HepG2 (cell line): ENCODE data around the gene ARID1A.

Source experiments
- BCL3 ChIP-seq: sonication (generic); formaldehyde crosslinking; IDR thresholded peaks from 2 replicates; pipeline ENCODE4 v1.5.1; 2020; ENCODE audit warnings: mild to moderate bottlenecking, missing genetic modification reagents, moderate library complexity
- CREB1 ChIP-seq, 2 experiments: fragments of 450-650 bp in 1 of 2; IDR thresholded peaks; 2 replicates each; pipeline ENCODE4 v1.6.1; 2016 to 2017; ENCODE audit warnings: control low read depth in 1 of 2, mild to moderate bottlenecking in 1 of 2, missing compliant biosample characterization in 1 of 2, missing genetic modification characterization in 1 of 2
- FOXA1 ChIP-seq, 2 experiments: fragments of 450-650 bp in 1 of 2; sonication (generic) in 1 of 2; formaldehyde crosslinking in 1 of 2; IDR thresholded peaks; 2 replicates each; pipeline versions ENCODE4 v1.4.0 to v1.6.1; 2016 to 2020; ENCODE audit warnings: missing genetic modification reagents in 1 of 2
- MIER2 ChIP-seq: IDR thresholded peaks from 2 replicates; pipeline ENCODE4 v1.6.1; 2016; ENCODE audit warnings: missing biosample characterization, missing genetic modification reagents
- POLR2A ChIP-seq, 2 experiments: IDR thresholded peaks; 2 replicates each; pipeline ENCODE4 v1.6.1; 2011; ENCODE audit warnings: low read depth in 2 of 2, low read length in 2 of 2, mild to moderate bottlenecking in 1 of 2, moderate library complexity in 1 of 2; ENCODE audit not compliant: insufficient read depth in 1 of 2
- RARG ChIP-seq: sonication (generic); formaldehyde crosslinking; IDR thresholded peaks from 2 replicates; pipeline ENCODE4 v1.4.0; 2020; ENCODE audit warnings: low read depth, mild to moderate bottlenecking, missing genetic modification reagents
- RFX5 ChIP-seq: IDR thresholded peaks from 2 replicates; pipeline ENCODE4 v1.6.1; 2011; ENCODE audit warnings: low read depth, low read length, improper control_type of control experiment
- SIN3A ChIP-seq: IDR thresholded peaks from 2 replicates; pipeline ENCODE4 v1.6.1; 2011; ENCODE audit warnings: low read depth, mild to moderate bottlenecking, control low read depth, low read length, borderline replicate concordance
- TAF1 ChIP-seq: sonication (generic); formaldehyde crosslinking; IDR thresholded peaks from 2 replicates; pipeline ENCODE4 v1.4.0; 2020; ENCODE audit warnings: missing genetic modification reagents
- TGIF2 ChIP-seq: IDR thresholded peaks from 2 replicates; pipeline ENCODE4 v1.6.1; 2016; ENCODE audit warnings: control low read depth, missing compliant biosample characterization
- ZNF563 ChIP-seq: sonication (generic); formaldehyde crosslinking; IDR thresholded peaks from 2 replicates; pipeline ENCODE4 v1.8.0; 2022; ENCODE audit warnings: mild to moderate bottlenecking, moderate library complexity, missing genetic modification reagents
- TF ChIP-seq, protein P1 (sequence below): sonication (generic); formaldehyde crosslinking; IDR thresholded peaks from 2 replicates; pipeline ENCODE4 v1.5.1; 2020; ENCODE audit warnings: missing genetic modification reagents, mild to moderate bottlenecking, borderline replicate concordance
- TF ChIP-seq, protein P2 (sequence below): sonication (generic); formaldehyde crosslinking; IDR thresholded peaks from 2 replicates; pipeline ENCODE4 v1.8.1; 2023; ENCODE audit warnings: missing genetic modification reagents, inconsistent platforms, borderline replicate concordance
- TF ChIP-seq, protein P3 (sequence below): sonication (generic); formaldehyde crosslinking; IDR thresholded peaks from 2 replicates; pipeline ENCODE4 v1.9.0; 2021; ENCODE audit warnings: missing genetic modification reagents, mild to moderate bottlenecking, borderline replicate concordance

GRCh38 chr1:26733392-26733791, 37.6 kb downstream of the ARID1A start:
- no peak for TF ChIP-seq TGIF2 (CRISPR knock-in tag)
- TF ChIP-seq BCL3 (CRISPR knock-in tag): no peak
- no peak for TF ChIP-seq FOXA1 (IDR thresholded peaks at IDR 0.05)
- no peak for TF ChIP-seq FOXA1 (CRISPR knock-in tag; IDR thresholded peaks at IDR 0.05)
- no peak for TF ChIP-seq MIER2 (CRISPR knock-in tag)
- no peak for TF ChIP-seq TAF1 (CRISPR knock-in tag)
- TF ChIP-seq RARG (CRISPR knock-in tag): no peak
- TF ChIP-seq SIN3A: no peak
- no peak for TF ChIP-seq ZNF563
- TF ChIP-seq, protein P1, sequence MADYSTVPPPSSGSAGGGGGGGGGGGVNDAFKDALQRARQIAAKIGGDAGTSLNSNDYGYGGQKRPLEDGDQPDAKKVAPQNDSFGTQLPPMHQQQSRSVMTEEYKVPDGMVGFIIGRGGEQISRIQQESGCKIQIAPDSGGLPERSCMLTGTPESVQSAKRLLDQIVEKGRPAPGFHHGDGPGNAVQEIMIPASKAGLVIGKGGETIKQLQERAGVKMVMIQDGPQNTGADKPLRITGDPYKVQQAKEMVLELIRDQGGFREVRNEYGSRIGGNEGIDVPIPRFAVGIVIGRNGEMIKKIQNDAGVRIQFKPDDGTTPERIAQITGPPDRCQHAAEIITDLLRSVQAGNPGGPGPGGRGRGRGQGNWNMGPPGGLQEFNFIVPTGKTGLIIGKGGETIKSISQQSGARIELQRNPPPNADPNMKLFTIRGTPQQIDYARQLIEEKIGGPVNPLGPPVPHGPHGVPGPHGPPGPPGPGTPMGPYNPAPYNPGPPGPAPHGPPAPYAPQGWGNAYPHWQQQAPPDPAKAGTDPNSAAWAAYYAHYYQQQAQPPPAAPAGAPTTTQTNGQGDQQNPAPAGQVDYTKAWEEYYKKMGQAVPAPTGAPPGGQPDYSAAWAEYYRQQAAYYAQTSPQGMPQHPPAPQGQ: no peak
- no peak for TF ChIP-seq CREB1 (IDR thresholded peaks at IDR 0.05)
- TF ChIP-seq CREB1 (CRISPR knock-in tag; IDR thresholded peaks at IDR 0.05): no peak
- TF ChIP-seq RFX5: no peak
- TF ChIP-seq, protein P2, sequence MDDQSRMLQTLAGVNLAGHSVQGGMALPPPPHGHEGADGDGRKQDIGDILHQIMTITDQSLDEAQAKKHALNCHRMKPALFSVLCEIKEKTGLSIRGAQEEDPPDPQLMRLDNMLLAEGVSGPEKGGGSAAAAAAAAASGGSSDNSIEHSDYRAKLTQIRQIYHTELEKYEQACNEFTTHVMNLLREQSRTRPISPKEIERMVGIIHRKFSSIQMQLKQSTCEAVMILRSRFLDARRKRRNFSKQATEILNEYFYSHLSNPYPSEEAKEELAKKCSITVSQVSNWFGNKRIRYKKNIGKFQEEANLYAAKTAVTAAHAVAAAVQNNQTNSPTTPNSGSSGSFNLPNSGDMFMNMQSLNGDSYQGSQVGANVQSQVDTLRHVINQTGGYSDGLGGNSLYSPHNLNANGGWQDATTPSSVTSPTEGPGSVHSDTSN (CRISPR knock-in tag): no peak
- TF ChIP-seq, protein P3, sequence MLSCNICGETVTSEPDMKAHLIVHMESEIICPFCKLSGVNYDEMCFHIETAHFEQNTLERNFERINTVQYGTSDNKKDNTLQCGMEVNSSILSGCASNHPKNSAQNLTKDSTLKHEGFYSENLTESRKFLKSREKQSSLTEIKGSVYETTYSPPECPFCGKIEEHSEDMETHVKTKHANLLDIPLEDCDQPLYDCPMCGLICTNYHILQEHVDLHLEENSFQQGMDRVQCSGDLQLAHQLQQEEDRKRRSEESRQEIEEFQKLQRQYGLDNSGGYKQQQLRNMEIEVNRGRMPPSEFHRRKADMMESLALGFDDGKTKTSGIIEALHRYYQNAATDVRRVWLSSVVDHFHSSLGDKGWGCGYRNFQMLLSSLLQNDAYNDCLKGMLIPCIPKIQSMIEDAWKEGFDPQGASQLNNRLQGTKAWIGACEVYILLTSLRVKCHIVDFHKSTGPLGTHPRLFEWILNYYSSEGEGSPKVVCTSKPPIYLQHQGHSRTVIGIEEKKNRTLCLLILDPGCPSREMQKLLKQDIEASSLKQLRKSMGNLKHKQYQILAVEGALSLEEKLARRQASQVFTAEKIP (CRISPR knock-in tag): no peak
- no peak for TF ChIP-seq POLR2A (IDR thresholded peaks at IDR 0.05; ENCODE audit: insufficient read depth in 1 of 2, low read depth in 2 of 2, low read length in 2 of 2)
